Astrocyte (in vitro differentiated cells and primary cell): ENCODE results near the gene FHOD1. TPM values are rescaled to one million over a fixed set of nuclear protein-coding genes. Genes with fewer than 3 reads are reported as not detected.

ENCODE experiments used
- DNase-seq: peaks from one replicate; pipeline ENCODE4 v3.0.0-alpha.2; 2010; ENCODE audit warnings: low read depth
- FAIRE-seq: peaks from 2 replicates; lab custom pipeline; 2011; peaks lifted over from hg19 to GRCh38; lab: Jason Lieb, UNC
- H2AFZ ChIP-seq: 2 replicates; pipeline ENCODE4 v1.6.0; 2012; ENCODE audit warnings: low read depth, low read length, inconsistent platforms
- H3K27ac ChIP-seq: 2 replicates; pipeline ENCODE4 v1.5.1; 2011; ENCODE audit warnings: low read depth, low read length, inconsistent platforms
- H3K27me3 ChIP-seq: 2 replicates; pipeline ENCODE4 v1.6.0; 2011; ENCODE audit warnings: low read length, inconsistent platforms; ENCODE audit not compliant: insufficient read depth
- H3K36me3 ChIP-seq: 2 replicates; pipeline ENCODE4 v1.5.1; 2011; ENCODE audit warnings: low read length, inconsistent platforms; ENCODE audit not compliant: insufficient read depth
- H3K4me1 ChIP-seq: 2 replicates; pipeline ENCODE4 v1.5.1; 2011; ENCODE audit warnings: low read length, inconsistent platforms; ENCODE audit not compliant: insufficient read depth
- H3K4me2 ChIP-seq: 2 replicates; pipeline ENCODE4 v1.6.0; 2012; ENCODE audit warnings: low read length, inconsistent platforms
- H3K4me3 ChIP-seq: 2 replicates; pipeline ENCODE4 v1.5.1; 2011; ENCODE audit warnings: low read depth, mild to moderate bottlenecking, low read length, inconsistent platforms; ENCODE audit not compliant: insufficient read depth
- H3K79me2 ChIP-seq: 2 replicates; pipeline ENCODE4 v1.6.0; 2012; ENCODE audit warnings: mild to moderate bottlenecking, low read length, inconsistent platforms; ENCODE audit not compliant: insufficient read depth
- H3K9ac ChIP-seq: 2 replicates; pipeline ENCODE4 v1.6.0; 2012; ENCODE audit warnings: mild to moderate bottlenecking, low read length, inconsistent platforms
- H3K9me3 ChIP-seq: 2 replicates; pipeline ENCODE4 v1.5.1; 2012; ENCODE audit warnings: low read depth, mild to moderate bottlenecking, low read length, inconsistent platforms; ENCODE audit not compliant: insufficient read depth
- H4K20me1 ChIP-seq: 2 replicates; pipeline ENCODE4 v1.6.0; 2012; ENCODE audit warnings: low read length, inconsistent platforms; ENCODE audit not compliant: insufficient read depth
- H3K27ac Mint-ChIP-seq: one replicate; pipeline ENCODE4 v1.8.0; 2021; ENCODE audit warnings: mild to moderate bottlenecking, mixed read lengths; ENCODE audit not compliant: unreplicated experiment
- H3K27me3 Mint-ChIP-seq: one replicate; pipeline ENCODE4 v1.8.0; 2021; ENCODE audit warnings: low read depth, mixed read lengths; ENCODE audit not compliant: unreplicated experiment
- H3K36me3 Mint-ChIP-seq: one replicate; pipeline ENCODE4 v1.8.0; 2021; ENCODE audit warnings: low read depth, mixed read lengths; ENCODE audit not compliant: unreplicated experiment
- H3K4me1 Mint-ChIP-seq: one replicate; pipeline ENCODE4 v1.8.0; 2021; ENCODE audit warnings: low read depth, mixed read lengths; ENCODE audit not compliant: unreplicated experiment
- H3K4me3 Mint-ChIP-seq: one replicate; pipeline ENCODE4 v1.8.0; 2021; ENCODE audit warnings: mild to moderate bottlenecking, moderate library complexity, mixed read lengths; ENCODE audit not compliant: unreplicated experiment
- H3K9me3 Mint-ChIP-seq: one replicate; pipeline ENCODE4 v1.8.0; 2021; ENCODE audit warnings: mild to moderate bottlenecking, mixed read lengths; ENCODE audit not compliant: unreplicated experiment
- CTCF ChIP-seq: IDR thresholded peaks from 2 replicates; pipeline ENCODE4 v1.5.1; 2011; ENCODE audit warnings: low read depth, mild to moderate bottlenecking, inconsistent platforms, low read length, moderate library complexity; ENCODE audit not compliant: insufficient read depth
- EZH2 ChIP-seq: IDR thresholded peaks from 2 replicates; pipeline ENCODE4 v1.6.1; 2012; ENCODE audit warnings: mild to moderate bottlenecking, low read length, inconsistent platforms; ENCODE audit not compliant: insufficient read depth
- total RNA-seq: library from RNA; stranded (reverse); gene quantifications from 2 replicates; pipeline ENCODE4 v1.2.1, GENCODE V29; 2021

The FHOD1 gene
- total RNA-seq, 1 donor from 2014 or later, result 38.1 TPM

- Histone ChIP-seq H4K20me1 (no peaks in the 10 kb centered on the region), H3K79me2 (no peaks in the 10 kb centered on the region), H3K4me1 (peaks cover 12% of the 10 kb centered on the region), H3K9ac (no peak overlapping the region), H3K27me3 (no peaks in the 10 kb centered on the region), H3K36me3 (no peaks in the 10 kb centered on the region), H3K27ac (no peak overlapping the region), H3K4me2 (no peak overlapping the region), H2AFZ (no peak overlapping the region), H3K4me3 (no peak overlapping the region), H3K9me3 (no peaks in the 10 kb centered on the region)
- Mint-ChIP-seq H3K27ac (no peak overlapping the region), H3K36me3 (peaks cover 12% of the 10 kb centered on the region), H3K4me3 (peak overlapping the region; percentile 14), H3K4me1 (peaks cover 2% of the 10 kb centered on the region), H3K9me3 (no peaks in the 10 kb centered on the region), H3K27me3 (peaks cover 8% of the 10 kb centered on the region)
- no peak for TF ChIP-seq EZH2
- no peak for TF ChIP-seq CTCF
- FAIRE-seq, result no peak
- no peak for DNase-seq
Observed at GRCh38 chr16:67210069-67210937, 37.0 kb downstream of the FHOD1 start.

- H3K4me3 Mint-ChIP-seq, result no peak overlapping the region
Observed at GRCh38 chr16:67209565-67209964, 37.7 kb downstream of the FHOD1 start.

More at GRCh38 chr16:67209565-67209964, 37.7 kb downstream of the FHOD1 start:
- peaks cover 6% of the 10 kb centered on the region for H3K27me3 Mint-ChIP-seq
- DNase-seq (no peak), FAIRE-seq (no peak)
- Histone ChIP-seq H3K27ac (no peak overlapping the region), H3K4me2 (no peak overlapping the region), H3K79me2 (no peaks in the 10 kb centered on the region), H4K20me1 (no peaks in the 10 kb centered on the region), H2AFZ (no peak overlapping the region), H3K4me3 (no peak overlapping the region), H3K9ac (no peak overlapping the region), H3K9me3 (no peaks in the 10 kb centered on the region), H3K4me1 (peaks cover 12% of the 10 kb centered on the region), H3K36me3 (no peaks in the 10 kb centered on the region), H3K27me3 (no peaks in the 10 kb centered on the region)
- peaks cover 8% of the 10 kb centered on the region for H3K36me3 Mint-ChIP-seq
- H3K27ac Mint-ChIP-seq, result no peak overlapping the region
- H3K9me3 Mint-ChIP-seq, result no peaks in the 10 kb centered on the region
- no peak for TF ChIP-seq EZH2
- no peak for TF ChIP-seq CTCF
- peaks cover 2% of the 10 kb centered on the region for H3K4me1 Mint-ChIP-seq
